Mesenchymal stem cell (in vitro differentiated cells and primary cell): ENCODE results near the gene SLC9B1.

Source experiments
- DNase-seq: peaks from one replicate; pipeline ENCODE4 v3.0.0-alpha.2; 2013
- H2AFZ ChIP-seq: one replicate; pipeline ENCODE4 v1.6.1; 2013; ENCODE audit warnings: low read depth, mild to moderate bottlenecking, control low read depth, inconsistent platforms, low read length, moderate library complexity
- H2AK5ac ChIP-seq: 2 replicates; pipeline ENCODE4 v1.6.1; 2013; ENCODE audit warnings: low read length, moderate library complexity, mild to moderate bottlenecking, inconsistent platforms; ENCODE audit not compliant: severe bottlenecking
- H2BK120ac ChIP-seq: one replicate; pipeline ENCODE4 v1.6.1; 2013; ENCODE audit warnings: low read depth, mild to moderate bottlenecking, inconsistent platforms, low read length, moderate library complexity
- H2BK12ac ChIP-seq, 2 experiments: one replicate each; pipeline ENCODE4 v1.6.1; 2013; ENCODE audit warnings: inconsistent platforms in 2 of 2, low read length in 2 of 2, mild to moderate bottlenecking in 2 of 2, moderate library complexity in 2 of 2, control low read depth in 1 of 2
- H2BK15ac ChIP-seq: one replicate; pipeline ENCODE4 v1.6.1; 2013; ENCODE audit warnings: mild to moderate bottlenecking, low read depth, inconsistent platforms; ENCODE audit not compliant: poor library complexity, severe bottlenecking
- H2BK5ac ChIP-seq: 2 replicates; pipeline ENCODE4 v1.6.1; 2013; ENCODE audit warnings: low read depth, mild to moderate bottlenecking, low read length, control low read depth, inconsistent platforms; ENCODE audit not compliant: poor library complexity, severe bottlenecking
- H3K14ac ChIP-seq, 2 experiments: one replicate each; pipeline ENCODE4 v1.6.1; 2013; ENCODE audit warnings: inconsistent platforms in 2 of 2, low read length in 2 of 2, control low read depth in 1 of 2, mild to moderate bottlenecking in 1 of 2, moderate library complexity in 1 of 2
- H3K18ac ChIP-seq, 2 experiments: one replicate each; pipeline ENCODE4 v1.6.1; 2013; ENCODE audit warnings: inconsistent platforms in 2 of 2, low read length in 2 of 2, control low read depth in 1 of 2, low read depth in 1 of 2, mild to moderate bottlenecking in 1 of 2
- H3K23ac ChIP-seq, 2 experiments: one replicate each; pipeline ENCODE4 v1.6.1; 2013; ENCODE audit warnings: inconsistent platforms in 2 of 2, low read length in 2 of 2, mild to moderate bottlenecking in 2 of 2, moderate library complexity in 2 of 2, control low read depth in 1 of 2
- H3K27ac ChIP-seq: 2 replicates; pipeline ENCODE4 v1.5.1; 2013; ENCODE audit warnings: mild to moderate bottlenecking, moderate library complexity, low read length, control low read depth, inconsistent platforms; ENCODE audit not compliant: poor library complexity, severe bottlenecking
- H3K27me3 ChIP-seq, 2 experiments: 2 replicates each; pipeline versions ENCODE4 v1.6.1 to v1.7.0; 2013; ENCODE audit warnings: low read length in 2 of 2, mild to moderate bottlenecking in 2 of 2, moderate library complexity in 2 of 2, control low read depth in 1 of 2, inconsistent platforms in 1 of 2; ENCODE audit not compliant: control insufficient read depth in 1 of 2, insufficient read depth in 1 of 2
- H3K36me3 ChIP-seq, 2 experiments: 2 replicates each; pipeline versions ENCODE4 v1.6.1 to v1.7.0; 2013; ENCODE audit warnings: low read length in 2 of 2, control low read depth in 1 of 2, inconsistent platforms in 1 of 2, low read depth in 1 of 2, mild to moderate bottlenecking in 1 of 2; ENCODE audit not compliant: insufficient read depth in 2 of 2, control insufficient read depth in 1 of 2
- H3K4ac ChIP-seq, 2 experiments: one replicate each; pipeline ENCODE4 v1.6.1; 2013; ENCODE audit warnings: inconsistent platforms in 2 of 2, low read length in 2 of 2, mild to moderate bottlenecking in 2 of 2, moderate library complexity in 2 of 2, control low read depth in 1 of 2, low read depth in 1 of 2
- H3K4me1 ChIP-seq: 2 replicates; pipeline ENCODE4 v1.6.1; 2013; ENCODE audit warnings: low read depth, low read length, control low read depth; ENCODE audit not compliant: control insufficient read depth, insufficient read depth
- H3K4me2 ChIP-seq: 2 replicates; pipeline ENCODE4 v1.6.1; 2013; ENCODE audit warnings: low read length, mild to moderate bottlenecking, inconsistent platforms; ENCODE audit not compliant: poor library complexity, severe bottlenecking
- H3K4me3 ChIP-seq, 2 experiments: 2 replicates each; pipeline versions ENCODE4 v1.5.1 to v1.7.0; 2013; ENCODE audit warnings: low read length in 2 of 2, mild to moderate bottlenecking in 2 of 2, control low read depth in 1 of 2, low read depth in 1 of 2; ENCODE audit not compliant: insufficient read depth in 1 of 2
- H3K79me1 ChIP-seq: replicated peaks from 2 replicates; pipeline ENCODE4 v1.6.1; 2013; ENCODE audit warnings: mild to moderate bottlenecking, control low read depth, low read length, inconsistent platforms; ENCODE audit not compliant: poor library complexity, severe bottlenecking
- H3K9ac ChIP-seq: 2 replicates; pipeline ENCODE4 v1.7.0; 2013; ENCODE audit warnings: mild to moderate bottlenecking, low read length, moderate library complexity
- H3K9me3 ChIP-seq: 2 replicates; pipeline ENCODE4 v1.7.0; 2013; ENCODE audit warnings: mild to moderate bottlenecking, low read length; ENCODE audit not compliant: control insufficient read depth
- H4K8ac ChIP-seq: one replicate; pipeline ENCODE4 v1.6.1; 2013; ENCODE audit warnings: inconsistent platforms, mild to moderate bottlenecking, low read length, moderate library complexity
- H4K91ac ChIP-seq: one replicate; pipeline ENCODE4 v1.6.1; 2013; ENCODE audit warnings: mild to moderate bottlenecking, low read length, inconsistent platforms
- WGBS: methylation state at CpG from one replicate; pipeline ENCODE4 v1.1.7; 2013; ENCODE audit warnings: mixed read lengths; 5-methylcytosine and 5-hydroxymethylcytosine counted together

SLC9B1 gene

DNA sequence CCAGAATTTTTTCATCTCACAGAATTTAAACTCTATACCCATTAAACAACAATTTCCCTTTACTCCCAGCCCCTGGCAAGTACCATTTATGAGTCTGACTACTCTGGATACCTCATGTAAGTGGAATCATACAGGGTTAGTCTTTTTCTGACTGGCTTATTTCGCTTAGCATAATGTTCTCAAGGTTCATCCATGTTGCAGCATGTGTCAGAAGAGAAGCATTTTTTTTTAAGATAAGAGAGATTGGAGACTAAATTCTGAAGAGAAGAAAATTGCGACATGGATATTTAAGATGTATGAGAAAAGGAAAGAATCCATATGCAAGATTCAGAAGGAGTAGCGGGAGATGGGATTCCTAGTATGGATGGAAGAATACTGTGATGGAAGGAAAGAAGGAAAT lies 11.3 kb upstream of the SLC9B1 start:
- Histone ChIP-seq H3K4me3 (no peak overlapping the region), H2BK120ac (no peak overlapping the region), H3K4ac (no peak overlapping the region), H3K18ac (no peak overlapping the region), H2BK12ac (no peak overlapping the region), H3K4me1 (no peaks in the 10 kb centered on the region), H2BK15ac (no peak overlapping the region), H4K8ac (no peak overlapping the region), H3K27me3 (no peaks in the 10 kb centered on the region), H2AFZ (no peak overlapping the region), H2AK5ac (no peak overlapping the region), H3K9me3 (no peaks in the 10 kb centered on the region), H3K79me1 (no peaks in the 10 kb centered on the region), H3K4me2 (no peak overlapping the region), H3K27ac (no peak overlapping the region), H3K23ac (no peak overlapping the region), H4K91ac (no peak overlapping the region), H3K14ac (no peak overlapping the region), H3K9ac (no peak overlapping the region), H3K36me3 (peaks cover 0 to 39% of the 10 kb centered on the region in 2 experiments), H2BK5ac (no peak overlapping the region)
- DNase-seq = no peak
- WGBS = 95% methylated on average over 3 of the region's 3 CpGs

GRCh38 chr4:103029300-103029699 lies 9.8 kb upstream of the SLC9B1 start:
- no peak overlapping the region for H4K91ac ChIP-seq
- H3K4me1 ChIP-seq = no peaks in the 10 kb centered on the region
- 100% methylated on average over 1 of the region's 1 CpG for WGBS
- H3K9me3 ChIP-seq = no peaks in the 10 kb centered on the region
- H3K36me3 ChIP-seq = peaks cover 0 to 41% of the 10 kb centered on the region in 2 experiments
- H3K4me3 ChIP-seq = no peak overlapping the region
- H3K9ac ChIP-seq = no peak overlapping the region
- H3K14ac ChIP-seq = no peak overlapping the region
- H4K8ac ChIP-seq = no peak overlapping the region
- H2BK120ac ChIP-seq = no peak overlapping the region
- DNase-seq = no peak
- H2BK5ac ChIP-seq = no peak overlapping the region
- no peak overlapping the region for H3K4me2 ChIP-seq
- H3K4ac ChIP-seq = no peak overlapping the region
- H2AFZ ChIP-seq = no peak overlapping the region
- H3K23ac ChIP-seq = no peak overlapping the region
- no peak overlapping the region for H2BK12ac ChIP-seq
- H3K27ac ChIP-seq = no peak overlapping the region
- H3K79me1 ChIP-seq = no peaks in the 10 kb centered on the region
- no peak overlapping the region for H2AK5ac ChIP-seq
- H3K18ac ChIP-seq = no peak overlapping the region
- no peaks in the 10 kb centered on the region for H3K27me3 ChIP-seq
- no peak overlapping the region for H2BK15ac ChIP-seq

- no peak overlapping the region for H4K91ac ChIP-seq
- H3K23ac ChIP-seq = no peak overlapping the region
- H2BK12ac ChIP-seq = no peak overlapping the region
- no peak overlapping the region for H3K4me3 ChIP-seq
- H2BK15ac ChIP-seq = no peak overlapping the region
- no peak overlapping the region for H3K4ac ChIP-seq
- H2BK120ac ChIP-seq = no peak overlapping the region
- no peaks in the 10 kb centered on the region for H3K79me1 ChIP-seq
- no peak overlapping the region for H3K9ac ChIP-seq
- H3K14ac ChIP-seq = no peak overlapping the region
- WGBS = 95% methylated on average over 1 of the region's 1 CpG
- H2AK5ac ChIP-seq = no peak overlapping the region
- DNase-seq = no peak
- H3K9me3 ChIP-seq = no peaks in the 10 kb centered on the region
- no peak overlapping the region for H4K8ac ChIP-seq
- no peak overlapping the region for H3K4me2 ChIP-seq
- H3K4me1 ChIP-seq = no peaks in the 10 kb centered on the region
- no peak overlapping the region for H3K18ac ChIP-seq
- H2BK5ac ChIP-seq = no peak overlapping the region
- no peak overlapping the region for H2AFZ ChIP-seq
- H3K27ac ChIP-seq = no peak overlapping the region
- H3K27me3 ChIP-seq = no peaks in the 10 kb centered on the region
- H3K36me3 ChIP-seq = peaks cover 0 to 48% of the 10 kb centered on the region in 2 experiments
Observed at GRCh38 chr4:103026868-103027267, 7.4 kb upstream of the SLC9B1 start.

- Histone ChIP-seq H3K79me1 (no peaks in the 10 kb centered on the region), H3K27ac (no peak overlapping the region), H4K8ac (no peak overlapping the region), H3K4me3 (no peak overlapping the region), H3K4ac (no peak overlapping the region), H2AK5ac (no peak overlapping the region), H2BK120ac (no peak overlapping the region), H3K27me3 (no peaks in the 10 kb centered on the region), H2BK12ac (no peak overlapping the region), H3K9ac (no peak overlapping the region), H3K23ac (no peak overlapping the region), H2BK15ac (no peak overlapping the region), H2BK5ac (no peak overlapping the region), H2AFZ (no peak overlapping the region), H4K91ac (no peak overlapping the region), H3K4me2 (no peak overlapping the region), H3K18ac (no peak overlapping the region), H3K9me3 (no peaks in the 10 kb centered on the region), H3K36me3 (peaks cover 0 to 33% of the 10 kb centered on the region in 2 experiments), H3K4me1 (no peaks in the 10 kb centered on the region), H3K14ac (no peak overlapping the region)
- 94% methylated on average over 2 of the region's 3 CpGs for WGBS
- no peak for DNase-seq
Observed at GRCh38 chr4:103024996-103025395, 5.5 kb upstream of the SLC9B1 start.
